Right atrium auricular region (tissue), 2 donors: Measurements from ENCODE around the gene SSBP2. TPM values are rescaled to one million over a fixed set of nuclear protein-coding genes. Genes with fewer than 3 reads are reported as not detected.

Source experiments
- DNase-seq: peaks from one replicate; pipeline ENCODE4 v3.0.0-alpha.2; 2019; ENCODE audit warnings: low spot score
- H3K27ac ChIP-seq, 2 donors: fragments of 200-600 bp; sonication (generic); 1 replicate in 1 of 2; 2 replicates in 1 of 2; pipeline ENCODE4 v1.5.1; 2016 to 2019
- H3K27me3 ChIP-seq, 2 donors: fragments of 200-600 bp; sonication (generic); one replicate each; pipeline versions ENCODE4 v1.5.1 to v1.6.0; 2017 to 2019
- H3K36me3 ChIP-seq: fragments of 200-600 bp; sonication (generic); one replicate; pipeline ENCODE4 v1.5.1; 2016
- H3K4me1 ChIP-seq, 2 donors: fragments of 200-600 bp; sonication (generic); one replicate each; pipeline versions ENCODE4 v1.5.1 to v1.6.0; 2017 to 2019
- H3K4me3 ChIP-seq, 2 donors: fragments of 200-600 bp; sonication (generic); 1 replicate in 1 of 2; 2 replicates in 1 of 2; pipeline ENCODE4 v1.5.1; 2017 to 2019; ENCODE audit warnings: mild to moderate bottlenecking in 1 of 2, moderate library complexity in 1 of 2
- H3K9me3 ChIP-seq, 2 donors: fragments of 200-600 bp; sonication (generic); one replicate each; pipeline ENCODE4 v1.5.1; 2019
- CTCF ChIP-seq, 2 donors: fragments of 200-600 bp; sonication (generic); IDR thresholded peaks; one replicate each; pipeline ENCODE4 v1.5.1; 2019; ENCODE audit warnings: antibody characterized with exemption in 2 of 2
- total RNA-seq, 2 donors: library from RNA; depleted of rRNA; stranded (reverse); fragments of >200 nt; gene quantifications; one replicate each; pipeline ENCODE4 v1.1.0, GENCODE V29; 2016

Gene SSBP2
- total RNA-seq, 2 donors from 2014 or later: 29.3 to 55.1 TPM

GRCh38 chr5:81429985-81430384 is 320.9 kb downstream of the SSBP2 start:
- Histone ChIP-seq H3K4me3 (no peak overlapping the region), H3K9me3 (no peaks in the 10 kb centered on the region), H3K36me3 (no peaks in the 10 kb centered on the region), H3K27me3 (no peaks in the 10 kb centered on the region), H3K27ac (no peak overlapping the region), H3K4me1 (peaks cover 0 to 15% of the 10 kb centered on the region in 2 donors)
- no peak for DNase-seq
- no peak for TF ChIP-seq CTCF (IDR thresholded peaks at IDR 0.05)

GRCh38 chr5:81429363-81429762 is 321.5 kb downstream of the SSBP2 start:
- Histone ChIP-seq H3K27me3 (no peaks in the 10 kb centered on the region), H3K4me3 (no peak overlapping the region), H3K36me3 (no peaks in the 10 kb centered on the region), H3K4me1 (peaks cover 0 to 15% of the 10 kb centered on the region in 2 donors), H3K9me3 (no peaks in the 10 kb centered on the region), H3K27ac (no peak overlapping the region)
- DNase-seq: no peak
- no peak for TF ChIP-seq CTCF (IDR thresholded peaks at IDR 0.05)

- Histone ChIP-seq H3K27me3 (no peaks in the 10 kb centered on the region), H3K36me3 (no peaks in the 10 kb centered on the region), H3K4me3 (no peak overlapping the region), H3K4me1 (peaks cover 0 to 15% of the 10 kb centered on the region in 2 donors), H3K27ac (no peak overlapping the region), H3K9me3 (no peaks in the 10 kb centered on the region)
- TF ChIP-seq CTCF (IDR thresholded peaks at IDR 0.05): no peak
- DNase-seq: no peak
Measured at GRCh38 chr5:81428861-81429260, 322.0 kb downstream of the SSBP2 start.

GRCh38 chr5:81428446-81428845 is 322.5 kb downstream of the SSBP2 start:
- Histone ChIP-seq H3K4me3 (no peak overlapping the region), H3K27me3 (no peaks in the 10 kb centered on the region), H3K27ac (no peak overlapping the region), H3K9me3 (no peaks in the 10 kb centered on the region), H3K36me3 (no peaks in the 10 kb centered on the region), H3K4me1 (peaks cover 0 to 15% of the 10 kb centered on the region in 2 donors)
- DNase-seq: no peak
- no peak for TF ChIP-seq CTCF (IDR thresholded peaks at IDR 0.05)

GRCh38 chr5:81427566-81427965 is 323.3 kb downstream of the SSBP2 start:
- TF ChIP-seq CTCF (IDR thresholded peaks at IDR 0.05): no peak
- H3K36me3 ChIP-seq: no peaks in the 10 kb centered on the region
- DNase-seq: no peak
- peaks cover 0 to 15% of the 10 kb centered on the region in 2 donors for H3K4me1 ChIP-seq
- no peak overlapping the region for H3K27ac ChIP-seq
- no peaks in the 10 kb centered on the region for H3K9me3 ChIP-seq
- H3K27me3 ChIP-seq: no peaks in the 10 kb centered on the region
- H3K4me3 ChIP-seq: no peak overlapping the region

GRCh38 chr5:81426359-81427030 is 324.4 kb downstream of the SSBP2 start:
- no peak overlapping the region for H3K4me3 ChIP-seq
- H3K4me1 ChIP-seq: peaks cover 0 to 15% of the 10 kb centered on the region in 2 donors
- H3K9me3 ChIP-seq: no peaks in the 10 kb centered on the region
- no peaks in the 10 kb centered on the region for H3K27me3 ChIP-seq
- H3K36me3 ChIP-seq: no peaks in the 10 kb centered on the region
- H3K27ac ChIP-seq: no peak overlapping the region
- TF ChIP-seq CTCF (IDR thresholded peaks at IDR 0.05): no peak
- no peak for DNase-seq
